CD4-positive, alpha-beta memory T cell (primary cell): ENCODE data around the gene MALRD1. TPM values are rescaled to one million over a fixed set of nuclear protein-coding genes. Genes with fewer than 3 reads are reported as not detected.

Source experiments
- CTCF ChIA-PET: fragments of 350-600 bp; sonication (Branson Sonifier 250); formaldehyde crosslinking; loops from one replicate; lab custom pipeline; 2021; ENCODE audit warnings: inconsistent platforms; ENCODE audit not compliant: partially characterized antibody; lab: Charles Lee
- POLR2A ChIA-PET: fragments of 350-600 bp; sonication (Branson Sonifier 250); formaldehyde crosslinking; loops from one replicate; lab custom pipeline; 2021; ENCODE audit not compliant: partially characterized antibody; lab: Charles Lee
- DNase-seq, 5 donors: peaks; one replicate each; pipeline versions ENCODE4 v3.0.0 to v3.0.0-alpha.2; 2020 to 2022; ENCODE audit warnings: mixed read lengths in 1 of 5
- H3K27ac ChIP-seq: one replicate; pipeline ENCODE4 v1.7.0; 2013; ENCODE audit warnings: low read depth, low read length
- H3K27me3 ChIP-seq: 2 replicates; pipeline ENCODE4 v1.7.0; 2013; ENCODE audit warnings: mild to moderate bottlenecking, low read length, moderate library complexity; ENCODE audit not compliant: insufficient read depth
- H3K36me3 ChIP-seq: 2 replicates; pipeline ENCODE4 v1.7.0; 2013; ENCODE audit warnings: mild to moderate bottlenecking, low read length, moderate library complexity; ENCODE audit not compliant: insufficient read depth
- H3K4me1 ChIP-seq: 2 replicates; pipeline ENCODE4 v1.7.0; 2013; ENCODE audit warnings: mild to moderate bottlenecking, low read length, moderate library complexity; ENCODE audit not compliant: insufficient read depth
- H3K4me3 ChIP-seq, 2 donors: one replicate each; pipeline ENCODE4 v1.7.0; 2013; ENCODE audit warnings: low read length in 2 of 2, mild to moderate bottlenecking in 1 of 2
- H3K9me3 ChIP-seq, 2 donors: one replicate each; pipeline ENCODE4 v1.7.0; 2013; ENCODE audit warnings: low read length in 2 of 2, control low read depth in 1 of 2; ENCODE audit not compliant: control insufficient read depth in 1 of 2
- H3K27ac Mint-ChIP-seq, 7 donors: one replicate each; pipeline ENCODE4 v1.8.0; 2020 to 2021; ENCODE audit warnings: mixed read lengths in 7 of 7, mild to moderate bottlenecking in 6 of 7, inconsistent platforms in 3 of 7, moderate library complexity in 3 of 7
- H3K27me3 Mint-ChIP-seq, 2 donors: one replicate each; pipeline ENCODE4 v1.8.0; 2020 to 2021; ENCODE audit warnings: mixed read lengths in 2 of 2
- H3K36me3 Mint-ChIP-seq, 2 donors: one replicate each; pipeline ENCODE4 v1.8.0; 2020 to 2021; ENCODE audit warnings: mixed read lengths in 2 of 2, inconsistent platforms in 1 of 2, mild to moderate bottlenecking in 1 of 2
- H3K4me1 Mint-ChIP-seq, 4 donors: one replicate each; pipeline ENCODE4 v1.8.0; 2020 to 2021; ENCODE audit warnings: mixed read lengths in 4 of 4, mild to moderate bottlenecking in 1 of 4
- H3K4me3 Mint-ChIP-seq, 8 donors: one replicate each; pipeline ENCODE4 v1.8.0; 2020 to 2021; ENCODE audit warnings: mixed read lengths in 8 of 8, mild to moderate bottlenecking in 7 of 8, moderate library complexity in 6 of 8, inconsistent platforms in 3 of 8
- H3K9me3 Mint-ChIP-seq, 8 donors: one replicate each; pipeline ENCODE4 v1.8.0; 2020 to 2021; ENCODE audit warnings: mixed read lengths in 8 of 8, mild to moderate bottlenecking in 5 of 8, inconsistent platforms in 3 of 8, moderate library complexity in 1 of 8
- intact Hi-C: fragments of 100-400 bp; cut with micrococcal nuclease; formaldehyde crosslinking; loops from one replicate; pipeline ENCODE4 v1.15.1; 2023
- polyA plus RNA-seq, 2 donors: library from polyadenylated mRNA; unstranded; fragments of 300-500 nt; fragmentation: Illumina TruSeq; gene quantifications; one replicate each; pipeline ENCODE4 v1.2.3, GENCODE V29; 2021
- total RNA-seq, 2 experiments: library from RNA; stranded (reverse); gene quantifications; one replicate each; pipeline ENCODE4 v1.2.3, GENCODE V29; 2021

Gene MALRD1
- total and polyA plus RNA-seq, 4 experiments from 2014 or later: not detected

DNA sequence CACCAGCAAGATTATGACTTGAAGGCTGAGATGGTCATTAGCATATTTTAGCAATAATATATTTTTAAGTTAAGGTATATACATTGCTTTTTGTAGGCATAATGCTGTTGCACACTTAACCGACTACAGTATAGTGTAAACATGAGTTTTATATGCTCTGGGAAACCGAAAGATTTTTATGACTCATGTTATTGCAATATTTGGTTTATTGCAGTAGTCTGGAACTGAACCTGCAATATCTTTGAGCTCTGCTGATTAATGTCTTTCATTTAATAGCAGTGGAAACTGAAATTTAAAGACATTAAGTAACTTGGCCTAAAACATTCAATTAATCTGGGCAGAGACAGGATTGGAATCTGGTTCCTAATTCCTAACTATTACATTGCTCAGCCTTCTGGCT is 500.9 kb downstream of the MALRD1 start:
- H3K27me3 ChIP-seq: no peaks in the 10 kb centered on the region
- H3K4me1 ChIP-seq: no peaks in the 10 kb centered on the region
- peaks cover 2 to 20% (median 7%) of the 10 kb centered on the region in 8 donors for H3K9me3 Mint-ChIP-seq
- no peaks in the 10 kb centered on the region for H3K36me3 Mint-ChIP-seq
- H3K4me3 ChIP-seq: no peak overlapping the region
- H3K27me3 Mint-ChIP-seq: no peaks in the 10 kb centered on the region
- H3K4me1 Mint-ChIP-seq: no peaks in the 10 kb centered on the region
- ChIA-PET POLR2A (no interaction called here), CTCF (no interaction called here)
- no peak for DNase-seq
- no peak overlapping the region for H3K4me3 Mint-ChIP-seq
- H3K36me3 ChIP-seq: no peaks in the 10 kb centered on the region
- H3K27ac Mint-ChIP-seq: no peak overlapping the region
- intact Hi-C loops: no loop called here
- no peak overlapping the region for H3K27ac ChIP-seq
- peaks cover 0 to 3% of the 10 kb centered on the region in 2 donors for H3K9me3 ChIP-seq

DNA sequence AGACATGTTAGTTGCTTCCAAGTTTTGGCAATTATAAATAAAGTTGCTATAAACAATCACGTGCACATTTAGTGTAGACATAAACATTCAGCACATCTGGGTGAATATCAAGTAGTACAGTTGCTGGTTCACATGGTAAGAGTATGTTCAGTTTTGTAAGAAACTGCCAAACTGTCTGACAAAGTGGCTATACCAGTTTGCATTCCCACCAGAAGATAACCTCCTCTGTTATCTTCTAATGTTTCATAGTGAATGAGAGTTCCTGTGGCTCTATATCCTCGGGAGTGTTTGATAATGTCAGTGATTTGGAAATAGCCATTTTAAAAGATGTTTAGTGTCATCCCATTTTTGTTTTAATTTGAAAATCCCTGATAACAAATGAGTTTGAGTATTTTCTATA is 508.1 kb downstream of the MALRD1 start:
- Mint-ChIP-seq H3K9me3 (peaks cover 0 to 21% (median 7%) of the 10 kb centered on the region in 8 donors), H3K27ac (no peak overlapping the region), H3K4me1 (no peaks in the 10 kb centered on the region), H3K36me3 (no peaks in the 10 kb centered on the region), H3K27me3 (no peaks in the 10 kb centered on the region), H3K4me3 (no peak overlapping the region)
- H3K36me3 ChIP-seq: no peaks in the 10 kb centered on the region
- H3K9me3 ChIP-seq: no peaks in the 10 kb centered on the region
- ChIA-PET POLR2A (no interaction called here), CTCF (no interaction called here)
- no peaks in the 10 kb centered on the region for H3K27me3 ChIP-seq
- H3K27ac ChIP-seq: no peak overlapping the region
- intact Hi-C loops: no loop called here
- H3K4me3 ChIP-seq: no peak overlapping the region
- H3K4me1 ChIP-seq: no peaks in the 10 kb centered on the region
- DNase-seq: no peak

DNA sequence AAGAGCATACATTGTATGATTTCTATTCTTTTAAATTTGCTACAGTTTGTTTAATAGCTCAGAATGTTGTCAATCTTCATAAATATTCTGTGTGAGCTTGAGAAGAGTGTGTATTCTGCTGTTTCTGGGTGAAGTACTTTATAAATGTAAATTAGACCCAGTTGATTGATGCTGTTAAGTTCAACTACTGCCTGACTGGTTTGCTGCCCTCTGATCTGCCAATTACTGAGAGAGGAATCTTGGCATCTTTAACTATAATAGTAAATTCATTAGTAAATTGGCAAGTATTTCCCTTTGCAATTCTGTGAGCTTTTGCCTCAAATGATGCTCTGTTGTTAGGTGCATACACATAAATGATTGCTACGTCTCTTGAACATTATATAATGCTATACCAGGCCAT is 512.6 kb downstream of the MALRD1 start:
- H3K9me3 ChIP-seq: no peaks in the 10 kb centered on the region
- DNase-seq: no peak
- H3K27ac ChIP-seq: no peak overlapping the region
- Mint-ChIP-seq H3K9me3 (peaks cover 0 to 6% (median 3%) of the 10 kb centered on the region in 8 donors), H3K4me1 (no peaks in the 10 kb centered on the region), H3K27me3 (no peaks in the 10 kb centered on the region), H3K4me3 (no peak overlapping the region), H3K36me3 (no peaks in the 10 kb centered on the region), H3K27ac (no peak overlapping the region)
- no peak overlapping the region for H3K4me3 ChIP-seq
- H3K36me3 ChIP-seq: no peaks in the 10 kb centered on the region
- ChIA-PET CTCF (no interaction called here), POLR2A (no interaction called here)
- no peaks in the 10 kb centered on the region for H3K4me1 ChIP-seq
- intact Hi-C loops: no loop called here
- no peaks in the 10 kb centered on the region for H3K27me3 ChIP-seq

DNA sequence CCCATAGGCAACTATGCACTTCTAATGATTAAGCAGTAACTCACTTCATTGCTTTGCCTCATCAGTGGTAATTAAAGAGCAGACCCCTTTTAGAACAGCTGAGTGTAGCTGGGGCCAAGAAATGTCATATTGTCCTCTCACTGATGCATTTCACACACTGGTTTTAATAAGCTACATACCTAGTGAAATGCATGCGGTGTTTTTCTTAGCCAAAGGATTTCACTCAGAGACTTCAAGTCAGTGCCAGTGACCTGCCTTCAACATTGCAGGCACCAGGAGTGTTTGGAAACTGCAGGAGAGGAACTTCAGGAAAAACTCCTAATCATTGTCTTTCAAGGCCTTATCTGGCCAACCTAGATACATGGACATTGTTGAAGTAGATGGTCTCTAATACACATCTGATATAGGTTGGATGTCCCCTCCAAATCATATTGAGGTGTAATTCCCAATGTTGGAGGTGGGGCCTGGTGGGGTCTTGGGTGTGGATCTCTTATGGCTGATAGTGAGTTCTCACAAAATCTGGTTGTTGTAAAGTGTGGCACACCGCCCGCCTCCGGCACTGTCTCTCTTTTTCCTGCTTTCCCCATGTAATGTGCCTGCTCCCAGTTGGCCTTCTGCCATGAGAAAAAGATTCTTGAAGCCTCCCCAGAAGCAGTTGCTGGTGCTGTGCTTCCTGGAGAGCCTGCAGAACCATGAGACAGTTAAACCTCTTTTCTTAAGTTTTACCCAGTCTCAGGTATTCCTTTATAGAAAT is 515.0 kb downstream of the MALRD1 start:
- POLR2A ChIA-PET: no interaction called here
- DNase-seq: no peak
- no peaks in the 10 kb centered on the region for H3K27me3 Mint-ChIP-seq
- H3K4me3 Mint-ChIP-seq: no peak overlapping the region
- Histone ChIP-seq H3K4me3 (no peak overlapping the region), H3K4me1 (no peaks in the 10 kb centered on the region), H3K27me3 (no peaks in the 10 kb centered on the region), H3K36me3 (no peaks in the 10 kb centered on the region), H3K27ac (no peak overlapping the region), H3K9me3 (no peaks in the 10 kb centered on the region)
- H3K36me3 Mint-ChIP-seq: no peaks in the 10 kb centered on the region
- H3K4me1 Mint-ChIP-seq: no peaks in the 10 kb centered on the region
- peak overlapping the region in 1 of 7 donors; percentile 55 for H3K27ac Mint-ChIP-seq
- H3K9me3 Mint-ChIP-seq: peaks cover 0 to 6% (median 1%) of the 10 kb centered on the region in 8 donors
- intact Hi-C loops: no loop called here
- CTCF ChIA-PET: no interaction called here

DNA sequence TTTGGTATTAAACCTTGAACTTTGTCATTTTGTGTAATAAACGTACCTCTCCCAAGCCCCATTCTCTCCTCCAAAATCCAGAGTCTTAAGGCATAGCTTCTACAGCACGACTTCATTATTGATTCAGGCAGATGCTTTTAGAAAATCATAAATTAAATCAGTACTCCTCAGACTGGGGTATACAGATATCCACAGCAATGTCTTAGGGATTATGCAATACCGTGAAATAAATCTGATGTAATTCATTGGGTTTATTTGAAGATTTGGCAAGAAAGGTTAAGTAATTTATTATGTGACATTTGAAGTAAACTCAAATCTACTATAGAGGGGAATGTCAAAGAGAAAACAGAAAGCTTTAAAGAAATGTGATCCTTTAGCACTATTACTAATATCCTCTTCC is 521.5 kb downstream of the MALRD1 start:
- no peak overlapping the region for H3K27ac Mint-ChIP-seq
- intact Hi-C loops: no loop called here

DNA sequence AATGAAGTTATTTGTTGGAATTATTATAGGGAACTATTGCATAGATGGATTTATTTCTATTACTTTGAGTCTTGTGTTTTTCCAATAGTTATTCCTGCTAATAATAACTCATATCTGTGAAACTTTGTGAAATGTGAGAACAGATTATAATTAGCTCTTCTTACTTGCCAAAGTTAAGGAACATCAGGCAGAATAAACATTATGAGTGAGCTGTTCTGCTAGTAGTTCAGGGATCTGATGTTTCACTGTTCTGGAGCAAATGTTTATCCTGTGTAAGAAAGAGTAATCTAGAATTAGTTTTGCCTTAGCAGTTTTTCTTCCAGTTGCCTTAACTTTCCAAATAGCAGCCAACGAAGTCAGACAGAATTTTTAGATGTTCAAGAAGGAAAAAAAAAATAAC is 522.4 kb downstream of the MALRD1 start:
- Mint-ChIP-seq H3K9me3 (peaks cover 0 to 16% (median 2%) of the 10 kb centered on the region in 8 donors), H3K4me1 (no peaks in the 10 kb centered on the region), H3K27me3 (no peaks in the 10 kb centered on the region), H3K27ac (no peak overlapping the region), H3K4me3 (no peak overlapping the region), H3K36me3 (no peaks in the 10 kb centered on the region)
- Histone ChIP-seq H3K27ac (no peak overlapping the region), H3K4me3 (no peak overlapping the region), H3K4me1 (no peaks in the 10 kb centered on the region), H3K27me3 (no peaks in the 10 kb centered on the region), H3K36me3 (no peaks in the 10 kb centered on the region), H3K9me3 (no peaks in the 10 kb centered on the region)
- ChIA-PET POLR2A (no interaction called here), CTCF (no interaction called here)
- intact Hi-C loops: no loop called here
- DNase-seq: no peak

More for the DNA sequence above, 521.5 kb downstream of the MALRD1 start:
- Mint-ChIP-seq H3K27me3 (no peaks in the 10 kb centered on the region), H3K36me3 (no peaks in the 10 kb centered on the region), H3K4me1 (no peaks in the 10 kb centered on the region), H3K4me3 (no peak overlapping the region), H3K9me3 (peaks cover 0 to 16% (median 2%) of the 10 kb centered on the region in 8 donors)
- CTCF ChIA-PET: no interaction called here
- Histone ChIP-seq H3K27me3 (no peaks in the 10 kb centered on the region), H3K9me3 (no peaks in the 10 kb centered on the region), H3K4me1 (no peaks in the 10 kb centered on the region), H3K27ac (no peak overlapping the region), H3K36me3 (no peaks in the 10 kb centered on the region), H3K4me3 (no peak overlapping the region)
- no peak for DNase-seq
- POLR2A ChIA-PET: no interaction called here

DNA sequence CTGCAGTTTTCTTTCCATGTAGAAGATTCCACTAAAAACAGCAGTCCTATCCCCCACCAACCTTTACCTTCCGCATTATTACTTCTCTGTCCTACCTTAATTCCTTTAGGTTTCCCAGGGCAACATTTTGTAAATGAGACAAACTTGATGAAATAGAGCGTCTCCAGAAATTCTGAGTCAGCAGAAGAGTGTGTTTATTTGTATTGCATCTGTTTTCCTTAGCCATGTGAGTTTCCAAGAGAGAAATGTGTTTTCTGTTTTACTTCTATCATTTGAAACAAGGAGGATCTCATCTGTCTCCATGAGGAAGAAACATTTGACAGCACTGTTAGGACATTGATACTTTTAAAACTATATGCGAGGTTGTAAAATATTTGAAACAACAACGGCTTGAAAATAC is 523.5 kb downstream of the MALRD1 start:
- no peak overlapping the region for H3K27ac ChIP-seq
- H3K9me3 ChIP-seq: no peaks in the 10 kb centered on the region
- intact Hi-C loops: no loop called here
- H3K36me3 ChIP-seq: no peaks in the 10 kb centered on the region
- Mint-ChIP-seq H3K4me3 (no peak overlapping the region), H3K27ac (no peak overlapping the region), H3K27me3 (no peaks in the 10 kb centered on the region), H3K36me3 (no peaks in the 10 kb centered on the region), H3K9me3 (peaks cover 0 to 16% (median 2%) of the 10 kb centered on the region in 8 donors), H3K4me1 (no peaks in the 10 kb centered on the region)
- DNase-seq: no peak
- H3K27me3 ChIP-seq: no peaks in the 10 kb centered on the region
- CTCF ChIA-PET: no interaction called here
- POLR2A ChIA-PET: no interaction called here
- H3K4me1 ChIP-seq: no peaks in the 10 kb centered on the region
- no peak overlapping the region for H3K4me3 ChIP-seq
